ENCODE results near the gene SLC27A2. TPM values are rescaled to one million over a fixed set of nuclear protein-coding genes. Genes with fewer than 3 reads are reported as not detected.

The SLC27A2 gene
- total RNA-seq, 1 experiment from 2014 or later = 0.77 TPM

- Histone ChIP-seq H3K9me3 (ENCODE audit: low read depth, low read length, poor library complexity, severe bottlenecking) (no peaks in the 10 kb centered on the region), H3K4me3 (ENCODE audit: low read depth, low read length, poor library complexity, severe bottlenecking) (no peak overlapping the region), H3K27me3 (replicated peaks; ENCODE audit: insufficient read depth, low read depth, low read length, poor library complexity) (no peaks in the 10 kb centered on the region), H3K4me1 (ENCODE audit: insufficient read depth, low read length, poor library complexity, severe bottlenecking) (no peaks in the 10 kb centered on the region), H3K27ac (ENCODE audit: low read depth, low read length, poor library complexity, severe bottlenecking) (no peak overlapping the region), H3K36me3 (ENCODE audit: insufficient read depth, low read length, poor library complexity, severe bottlenecking) (no peaks in the 10 kb centered on the region)
- no TSS peak for BruUV-seq (replicated peaks)
- ChIA-PET CTCF (no interaction called here), POLR2A (ENCODE audit: low non-redundant PET) (no interaction called here)
- DNase-seq (ENCODE audit: low spot score) = no peak
- TF ChIP-seq EZH2 (IDR thresholded peaks at IDR 0.05; ENCODE audit: borderline replicate concordance, low read depth, low read length, poor library complexity, severe bottlenecking) (no peak), CTCF (conservative IDR thresholded peaks at IDR 0.05; ENCODE audit: low read depth, low read length) (no peak)
- intact Hi-C loops (cut with micrococcal nuclease; ENCODE audit: unreplicated experiment) = no loop called here
These were observed 75.3 kb downstream of the SLC27A2 start for GRCh38 chr15:50257332-50257731.

DNA sequence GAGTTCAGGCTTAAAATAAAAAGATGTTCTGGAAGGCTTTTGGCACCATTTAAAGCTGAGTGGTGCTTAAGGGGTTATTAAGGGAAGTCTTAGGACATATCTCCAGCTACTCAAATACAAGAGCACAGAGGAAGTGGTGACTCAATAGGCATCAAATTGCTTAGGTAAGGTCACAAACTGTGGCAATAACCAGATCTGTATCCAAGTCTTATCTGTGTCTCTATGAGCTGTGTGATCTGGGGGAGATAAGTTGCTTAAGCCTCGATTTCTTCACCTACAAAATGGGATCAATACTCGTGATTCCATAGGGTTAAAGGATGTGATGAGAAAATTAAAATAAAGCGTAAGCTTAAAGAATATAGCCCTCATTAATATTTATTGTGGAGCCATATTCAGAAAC, 75.9 kb downstream of the SLC27A2 start:
- Histone ChIP-seq H3K27me3 (replicated peaks; ENCODE audit: insufficient read depth, low read depth, low read length, poor library complexity) (no peaks in the 10 kb centered on the region), H3K9me3 (ENCODE audit: low read depth, low read length, poor library complexity, severe bottlenecking) (no peaks in the 10 kb centered on the region), H3K4me1 (ENCODE audit: insufficient read depth, low read length, poor library complexity, severe bottlenecking) (no peaks in the 10 kb centered on the region), H3K27ac (ENCODE audit: low read depth, low read length, poor library complexity, severe bottlenecking) (no peak overlapping the region), H3K4me3 (ENCODE audit: low read depth, low read length, poor library complexity, severe bottlenecking) (no peak overlapping the region), H3K36me3 (ENCODE audit: insufficient read depth, low read length, poor library complexity, severe bottlenecking) (no peaks in the 10 kb centered on the region)
- DNase-seq (ENCODE audit: low spot score) = peak; percentile 18
- CTCF ChIA-PET = no interaction called here
- intact Hi-C loops (cut with micrococcal nuclease; ENCODE audit: unreplicated experiment) = no loop called here
- no peak for TF ChIP-seq CTCF (conservative IDR thresholded peaks at IDR 0.05; ENCODE audit: low read depth, low read length)
- TF ChIP-seq EZH2 (IDR thresholded peaks at IDR 0.05; ENCODE audit: borderline replicate concordance, low read depth, low read length, poor library complexity, severe bottlenecking) = no peak
- no TSS peak for BruUV-seq (replicated peaks)
- POLR2A ChIA-PET (ENCODE audit: low non-redundant PET) = no interaction called here

- H3K27ac ChIP-seq (ENCODE audit: low read depth, low read length, poor library complexity, severe bottlenecking) = no peak overlapping the region
- no peaks in the 10 kb centered on the region for H3K9me3 ChIP-seq (ENCODE audit: low read depth, low read length, poor library complexity, severe bottlenecking)
- no TSS peak for BruUV-seq (replicated peaks)
- H3K4me1 ChIP-seq (ENCODE audit: insufficient read depth, low read length, poor library complexity, severe bottlenecking) = no peaks in the 10 kb centered on the region
- H3K4me3 ChIP-seq (ENCODE audit: low read depth, low read length, poor library complexity, severe bottlenecking) = no peak overlapping the region
- intact Hi-C loops (cut with micrococcal nuclease; ENCODE audit: unreplicated experiment) = no loop called here
- no peak for TF ChIP-seq EZH2 (IDR thresholded peaks at IDR 0.05; ENCODE audit: borderline replicate concordance, low read depth, low read length, poor library complexity, severe bottlenecking)
- no peak for TF ChIP-seq CTCF (conservative IDR thresholded peaks at IDR 0.05; ENCODE audit: low read depth, low read length)
- no peak for DNase-seq (ENCODE audit: low spot score)
- no peaks in the 10 kb centered on the region for H3K27me3 ChIP-seq (replicated peaks; ENCODE audit: insufficient read depth, low read depth, low read length, poor library complexity)
- H3K36me3 ChIP-seq (ENCODE audit: insufficient read depth, low read length, poor library complexity, severe bottlenecking) = no peaks in the 10 kb centered on the region
- POLR2A ChIA-PET (ENCODE audit: low non-redundant PET) = no interaction called here
- CTCF ChIA-PET = no interaction called here
These were observed 77.3 kb downstream of the SLC27A2 start for GRCh38 chr15:50259276-50259675.
